Measurements from ENCODE around the gene LIMD2. TPM values are rescaled to one million over a fixed set of nuclear protein-coding genes. Genes with fewer than 3 reads are reported as not detected.

LIMD2 gene
- total RNA-seq, 1 experiment from 2014 or later = 19.4 TPM

- DNase-seq = no peak
- Histone ChIP-seq H3K27ac (ENCODE audit: low read length) (no peak overlapping the region), H2AFZ (ENCODE audit: low read length) (no peak overlapping the region), H3K4me1 (ENCODE audit: insufficient read depth, low read length) (peaks cover 7% of the 10 kb centered on the region; the same call in 1 of the 2 replicates), H3K9ac (ENCODE audit: low read length) (no peak overlapping the region), H3K27me3 (ENCODE audit: low read length) (no peaks in the 10 kb centered on the region), H3K4me2 (ENCODE audit: low read length) (no peak overlapping the region), H3K79me2 (ENCODE audit: low read length) (no peaks in the 10 kb centered on the region), H3K4me3 (ENCODE audit: low read length) (no peak overlapping the region), H3K9me2 (replicated peaks; ENCODE audit: low read length) (no peaks in the 10 kb centered on the region), H3K36me3 (ENCODE audit: low read depth, low read length) (no peaks in the 10 kb centered on the region), H3F3A (ENCODE audit: low read length, unreplicated experiment) (no peaks in the 10 kb centered on the region), H4K20me1 (ENCODE audit: low read length) (no peaks in the 10 kb centered on the region), H3K9me3 (ENCODE audit: low read length) (no peaks in the 10 kb centered on the region)
- BruUV-seq (replicated peaks) = no TSS peak
- ATAC-seq = no peak
- ChIA-PET POLR2A (ENCODE audit: unreplicated experiment) (no interaction called here), CTCF (no interaction called here)
- TF ChIP-seq, protein P1, sequence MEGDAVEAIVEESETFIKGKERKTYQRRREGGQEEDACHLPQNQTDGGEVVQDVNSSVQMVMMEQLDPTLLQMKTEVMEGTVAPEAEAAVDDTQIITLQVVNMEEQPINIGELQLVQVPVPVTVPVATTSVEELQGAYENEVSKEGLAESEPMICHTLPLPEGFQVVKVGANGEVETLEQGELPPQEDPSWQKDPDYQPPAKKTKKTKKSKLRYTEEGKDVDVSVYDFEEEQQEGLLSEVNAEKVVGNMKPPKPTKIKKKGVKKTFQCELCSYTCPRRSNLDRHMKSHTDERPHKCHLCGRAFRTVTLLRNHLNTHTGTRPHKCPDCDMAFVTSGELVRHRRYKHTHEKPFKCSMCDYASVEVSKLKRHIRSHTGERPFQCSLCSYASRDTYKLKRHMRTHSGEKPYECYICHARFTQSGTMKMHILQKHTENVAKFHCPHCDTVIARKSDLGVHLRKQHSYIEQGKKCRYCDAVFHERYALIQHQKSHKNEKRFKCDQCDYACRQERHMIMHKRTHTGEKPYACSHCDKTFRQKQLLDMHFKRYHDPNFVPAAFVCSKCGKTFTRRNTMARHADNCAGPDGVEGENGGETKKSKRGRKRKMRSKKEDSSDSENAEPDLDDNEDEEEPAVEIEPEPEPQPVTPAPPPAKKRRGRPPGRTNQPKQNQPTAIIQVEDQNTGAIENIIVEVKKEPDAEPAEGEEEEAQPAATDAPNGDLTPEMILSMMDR (conservative IDR thresholded peaks at IDR 0.05; ENCODE audit: low read depth, low read length) = no peak
- TF ChIP-seq EZH2 (IDR thresholded peaks at IDR 0.05; ENCODE audit: low read length, unreplicated experiment) (no peak), EZH2phosphoT487 (IDR thresholded peaks at IDR 0.05; ENCODE audit: borderline replicate concordance, low read length) (no peak)
- intact Hi-C loops (cut with micrococcal nuclease) = no loop called here
Observed at GRCh38 chr17:63701456-63701820, 1.5 kb upstream of the LIMD2 start.

- intact Hi-C loops (cut with micrococcal nuclease) = no loop called here
- H3K9ac ChIP-seq (ENCODE audit: low read length) = no peak overlapping the region
- no peaks in the 10 kb centered on the region for H4K20me1 ChIP-seq (ENCODE audit: low read length)
- ATAC-seq (no peak), DNase-seq (no peak)
- no peak overlapping the region for H3K27ac ChIP-seq (ENCODE audit: low read length)
- no peaks in the 10 kb centered on the region for H3K79me2 ChIP-seq (ENCODE audit: low read length)
- H2AFZ ChIP-seq (ENCODE audit: low read length) = peak overlapping the region; percentile 51; the same call in 1 of the 2 replicates
- peaks cover 7% of the 10 kb centered on the region; the same call in 1 of the 2 replicates for H3K4me1 ChIP-seq (ENCODE audit: insufficient read depth, low read length)
- no peaks in the 10 kb centered on the region for H3K36me3 ChIP-seq (ENCODE audit: low read depth, low read length)
- H3K4me2 ChIP-seq (ENCODE audit: low read length) = peak overlapping the region; percentile 79
- CTCF ChIA-PET = no interaction called here
- H3K9me3 ChIP-seq (ENCODE audit: low read length) = no peaks in the 10 kb centered on the region
- H3F3A ChIP-seq (ENCODE audit: low read length, unreplicated experiment) = no peaks in the 10 kb centered on the region
- no peaks in the 10 kb centered on the region for H3K27me3 ChIP-seq (ENCODE audit: low read length)
- POLR2A ChIA-PET (ENCODE audit: unreplicated experiment) = no interaction called here
- no peaks in the 10 kb centered on the region for H3K9me2 ChIP-seq (replicated peaks; ENCODE audit: low read length)
- BruUV-seq (replicated peaks) = no TSS peak
- TF ChIP-seq EZH2phosphoT487 (IDR thresholded peaks at IDR 0.05; ENCODE audit: borderline replicate concordance, low read length) = no peak
- TF ChIP-seq EZH2 (IDR thresholded peaks at IDR 0.05; ENCODE audit: low read length, unreplicated experiment) = no peak
- TF ChIP-seq, protein P1 (conservative IDR thresholded peaks at IDR 0.05; ENCODE audit: low read depth, low read length) = no peak
- H3K4me3 ChIP-seq (ENCODE audit: low read length) = peak overlapping the region; percentile 75; the same call in 1 of the 2 replicates
Observed at GRCh38 chr17:63700528-63701455, 867 bp upstream of the LIMD2 start.

Measured in PC-3 (cell line).